ENCODE data around the gene DESI2.

The DESI2 gene

DNA sequence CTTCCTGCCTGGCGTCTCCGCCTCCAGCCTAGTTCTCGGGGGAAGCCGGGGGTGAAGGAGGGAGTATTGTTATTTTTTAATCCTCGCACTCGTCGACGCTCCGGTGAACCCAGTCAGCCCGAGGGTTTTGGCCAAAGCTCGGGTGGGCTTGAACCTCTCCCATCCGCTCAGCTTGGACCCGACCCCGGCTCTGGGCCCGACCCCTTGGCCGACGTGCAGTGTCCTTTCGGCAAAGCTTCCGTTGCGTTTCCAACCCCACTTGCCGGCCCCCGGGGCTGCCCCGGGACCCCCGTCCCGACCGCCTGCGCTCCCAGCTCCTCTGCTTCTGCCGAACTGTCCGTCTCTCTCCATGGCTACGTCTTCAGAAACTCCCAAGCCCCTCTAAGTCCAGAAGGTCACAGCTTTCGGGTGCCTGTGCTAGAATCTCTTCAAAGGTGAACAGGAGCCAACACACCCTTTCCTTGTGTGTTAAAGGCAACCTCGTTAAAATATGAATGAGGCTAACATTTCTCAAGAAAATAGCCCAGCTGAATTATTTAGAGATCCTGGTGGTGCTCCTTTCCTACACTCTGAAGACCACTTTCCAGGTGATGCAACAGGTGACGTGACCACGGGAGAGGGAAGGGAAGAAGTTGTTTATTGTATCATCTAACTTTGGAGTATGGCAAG is 647 bp downstream of the DESI2 start (continued):
- TF ChIP-seq, protein P1, sequence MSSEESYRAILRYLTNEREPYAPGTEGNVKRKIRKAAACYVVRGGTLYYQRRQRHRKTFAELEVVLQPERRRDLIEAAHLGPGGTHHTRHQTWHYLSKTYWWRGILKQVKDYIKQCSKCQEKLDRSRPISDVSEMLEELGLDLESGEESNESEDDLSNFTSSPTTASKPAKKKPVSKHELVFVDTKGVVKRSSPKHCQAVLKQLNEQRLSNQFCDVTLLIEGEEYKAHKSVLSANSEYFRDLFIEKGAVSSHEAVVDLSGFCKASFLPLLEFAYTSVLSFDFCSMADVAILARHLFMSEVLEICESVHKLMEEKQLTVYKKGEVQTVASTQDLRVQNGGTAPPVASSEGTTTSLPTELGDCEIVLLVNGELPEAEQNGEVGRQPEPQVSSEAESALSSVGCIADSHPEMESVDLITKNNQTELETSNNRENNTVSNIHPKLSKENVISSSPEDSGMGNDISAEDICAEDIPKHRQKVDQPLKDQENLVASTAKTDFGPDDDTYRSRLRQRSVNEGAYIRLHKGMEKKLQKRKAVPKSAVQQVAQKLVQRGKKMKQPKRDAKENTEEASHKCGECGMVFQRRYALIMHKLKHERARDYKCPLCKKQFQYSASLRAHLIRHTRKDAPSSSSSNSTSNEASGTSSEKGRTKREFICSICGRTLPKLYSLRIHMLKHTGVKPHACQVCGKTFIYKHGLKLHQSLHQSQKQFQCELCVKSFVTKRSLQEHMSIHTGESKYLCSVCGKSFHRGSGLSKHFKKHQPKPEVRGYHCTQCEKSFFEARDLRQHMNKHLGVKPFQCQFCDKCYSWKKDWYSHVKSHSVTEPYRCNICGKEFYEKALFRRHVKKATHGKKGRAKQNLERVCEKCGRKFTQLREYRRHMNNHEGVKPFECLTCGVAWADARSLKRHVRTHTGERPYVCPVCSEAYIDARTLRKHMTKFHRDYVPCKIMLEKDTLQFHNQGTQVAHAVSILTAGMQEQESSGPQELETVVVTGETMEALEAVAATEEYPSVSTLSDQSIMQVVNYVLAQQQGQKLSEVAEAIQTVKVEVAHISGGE (tag by site-specific recombination; conservative IDR thresholded peaks at IDR 0.05; ENCODE audit: low read depth), result 0 out of 2 replicates have a peak, but pooled peaks have one; percentile 35
- TF ChIP-seq ZNF664 (tag by site-specific recombination; IDR thresholded peaks at IDR 0.05) (peak; percentile 96; the same call in 1 of the 2 replicates), ZNF488 (tag by site-specific recombination; IDR thresholded peaks at IDR 0.05) (no peak), ZNF214 (tag by site-specific recombination; IDR thresholded peaks at IDR 0.05; ENCODE audit: borderline replicate concordance) (no peak), ZNF658 (tag by site-specific recombination; IDR thresholded peaks at IDR 0.05) (no peak), ZNF677 (tag by site-specific recombination; IDR thresholded peaks at IDR 0.05) (peak; percentile 24; the same call in 1 of the 2 replicates), IKZF3 (tag by site-specific recombination; IDR thresholded peaks at IDR 0.05) (peak; percentile 80), ZNF18 (tag by site-specific recombination; IDR thresholded peaks at IDR 0.05) (0 out of 2 replicates have a peak, but pooled peaks have one; percentile 38), HOXA7 (CRISPR knock-in tag; IDR thresholded peaks at IDR 0.05; ENCODE audit: borderline replicate concordance) (no peak), MEIS1 (CRISPR knock-in tag; IDR thresholded peaks at IDR 0.05; ENCODE audit: borderline replicate concordance) (no peak), SALL2 (tag by site-specific recombination; IDR thresholded peaks at IDR 0.05; ENCODE audit: borderline replicate concordance) (no peak), ZNF248 (tag by site-specific recombination; IDR thresholded peaks at IDR 0.05) (no peak), ATF2 (tag by site-specific recombination; IDR thresholded peaks at IDR 0.05; ENCODE audit: low read depth) (peak; percentile 91), ZNF426 (tag by site-specific recombination; IDR thresholded peaks at IDR 0.05) (no peak), ZNF704 (tag by site-specific recombination; IDR thresholded peaks at IDR 0.05) (no peak), KLF17 (tag by site-specific recombination; IDR thresholded peaks at IDR 0.05) (0 out of 2 replicates have a peak, but pooled peaks have one; percentile 7), ZXDB (tag by site-specific recombination; IDR thresholded peaks at IDR 0.05) (0 out of 2 replicates have a peak, but pooled peaks have one; percentile 8), INSM2 (tag by site-specific recombination; IDR thresholded peaks at IDR 0.05) (0 out of 2 replicates have a peak, but pooled peaks have one; percentile 6), ZNF10 (tag by site-specific recombination; IDR thresholded peaks at IDR 0.05) (peak; percentile 51), GLI4 (tag by site-specific recombination; IDR thresholded peaks at IDR 0.05) (no peak), ZNF324 (tag by site-specific recombination; IDR thresholded peaks at IDR 0.05) (no peak)
- TF ChIP-seq, protein P2, sequence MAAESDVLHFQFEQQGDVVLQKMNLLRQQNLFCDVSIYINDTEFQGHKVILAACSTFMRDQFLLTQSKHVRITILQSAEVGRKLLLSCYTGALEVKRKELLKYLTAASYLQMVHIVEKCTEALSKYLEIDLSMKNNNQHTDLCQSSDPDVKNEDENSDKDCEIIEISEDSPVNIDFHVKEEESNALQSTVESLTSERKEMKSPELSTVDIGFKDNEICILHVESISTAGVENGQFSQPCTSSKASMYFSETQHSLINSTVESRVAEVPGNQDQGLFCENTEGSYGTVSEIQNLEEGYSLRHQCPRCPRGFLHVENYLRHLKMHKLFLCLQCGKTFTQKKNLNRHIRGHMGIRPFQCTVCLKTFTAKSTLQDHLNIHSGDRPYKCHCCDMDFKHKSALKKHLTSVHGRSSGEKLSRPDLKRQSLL (tag by site-specific recombination; IDR thresholded peaks at IDR 0.05), result no peak
- TF ChIP-seq, protein P3, sequence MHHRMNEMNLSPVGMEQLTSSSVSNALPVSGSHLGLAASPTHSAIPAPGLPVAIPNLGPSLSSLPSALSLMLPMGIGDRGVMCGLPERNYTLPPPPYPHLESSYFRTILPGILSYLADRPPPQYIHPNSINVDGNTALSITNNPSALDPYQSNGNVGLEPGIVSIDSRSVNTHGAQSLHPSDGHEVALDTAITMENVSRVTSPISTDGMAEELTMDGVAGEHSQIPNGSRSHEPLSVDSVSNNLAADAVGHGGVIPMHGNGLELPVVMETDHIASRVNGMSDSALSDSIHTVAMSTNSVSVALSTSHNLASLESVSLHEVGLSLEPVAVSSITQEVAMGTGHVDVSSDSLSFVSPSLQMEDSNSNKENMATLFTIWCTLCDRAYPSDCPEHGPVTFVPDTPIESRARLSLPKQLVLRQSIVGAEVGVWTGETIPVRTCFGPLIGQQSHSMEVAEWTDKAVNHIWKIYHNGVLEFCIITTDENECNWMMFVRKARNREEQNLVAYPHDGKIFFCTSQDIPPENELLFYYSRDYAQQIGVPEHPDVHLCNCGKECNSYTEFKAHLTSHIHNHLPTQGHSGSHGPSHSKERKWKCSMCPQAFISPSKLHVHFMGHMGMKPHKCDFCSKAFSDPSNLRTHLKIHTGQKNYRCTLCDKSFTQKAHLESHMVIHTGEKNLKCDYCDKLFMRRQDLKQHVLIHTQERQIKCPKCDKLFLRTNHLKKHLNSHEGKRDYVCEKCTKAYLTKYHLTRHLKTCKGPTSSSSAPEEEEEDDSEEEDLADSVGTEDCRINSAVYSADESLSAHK (tag by site-specific recombination; IDR thresholded peaks at IDR 0.05), result no peak

All from HEK293 (cell line).